Measurements from ENCODE around the gene HS3ST2.

DNA sequence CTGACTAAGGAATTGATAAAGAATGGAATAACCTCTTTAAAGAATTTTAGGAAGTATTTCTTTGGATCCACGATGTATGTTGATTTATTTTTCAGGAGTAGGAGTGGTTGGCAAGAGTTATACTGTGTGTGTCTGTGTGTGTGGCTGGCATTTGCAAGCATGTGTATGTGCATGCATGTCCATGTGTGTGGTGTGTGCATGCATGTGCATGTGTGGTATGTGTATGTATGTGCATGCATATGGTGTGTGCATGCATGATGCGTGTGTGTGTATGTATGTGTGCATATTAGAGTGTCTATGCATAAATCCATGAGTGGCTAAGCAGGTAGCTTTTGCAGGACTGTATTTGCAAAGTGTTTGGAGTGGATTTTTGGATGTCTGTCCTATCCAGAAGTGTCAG lies 120.8 kb downstream of the HS3ST2 start:
- TF ChIP-seq POLR2AphosphoS5 (IDR thresholded peaks at IDR 0.05) (no peak), CTCF (IDR thresholded peaks at IDR 0.05) (no peak), POLR2A (IDR thresholded peaks at IDR 0.05) (no peak)

Measured in stomach (tissue), 4 donors.